GM06990 (cell line): Measurements from ENCODE around the gene CD19.

ENCODE experiments used
- DNase-seq: peaks from one replicate; pipeline ENCODE4 v3.0.0-alpha.2; 2011; ENCODE audit not compliant: insufficient read length; ENCODE audit errors: extremely low read depth
- H3K27me3 ChIP-seq: replicated peaks from 2 replicates; pipeline ENCODE4 v1.6.0; 2011; ENCODE audit warnings: low read length; ENCODE audit not compliant: control insufficient read depth, insufficient read depth
- H3K36me3 ChIP-seq: 2 replicates; pipeline ENCODE4 v1.5.1; 2011; ENCODE audit warnings: low read length; ENCODE audit not compliant: control insufficient read depth, insufficient read depth
- H3K4me3 ChIP-seq: replicated peaks from 2 replicates; pipeline ENCODE4 v1.5.1; 2011; ENCODE audit warnings: low read depth, mild to moderate bottlenecking, control low read depth, low read length
- CTCF ChIP-seq: IDR thresholded peaks from 2 replicates; pipeline ENCODE4 v1.5.1; 2011; ENCODE audit warnings: low read length, control low read depth, mild to moderate bottlenecking, inconsistent platforms; ENCODE audit not compliant: insufficient read depth, poor library complexity, severe bottlenecking

The CD19 gene

GRCh38 chr16:28982418-28982817, 50.6 kb downstream of the CD19 start:
- peaks cover 24% of the 10 kb centered on the region for H3K36me3 ChIP-seq
- DNase-seq = no peak
- no peaks in the 10 kb centered on the region for H3K27me3 ChIP-seq
- H3K4me3 ChIP-seq = no peak overlapping the region
- TF ChIP-seq CTCF = no peak

- Histone ChIP-seq H3K36me3 (peaks cover 22% of the 10 kb centered on the region), H3K27me3 (no peaks in the 10 kb centered on the region), H3K4me3 (no peak overlapping the region)
- DNase-seq = no peak
- TF ChIP-seq CTCF = no peak
Measured at GRCh38 chr16:28982949-28983348, 51.2 kb downstream of the CD19 start.

- peaks cover 22% of the 10 kb centered on the region for H3K36me3 ChIP-seq
- no peaks in the 10 kb centered on the region for H3K27me3 ChIP-seq
- DNase-seq = no peak
- no peak for TF ChIP-seq CTCF
- no peak overlapping the region for H3K4me3 ChIP-seq
Measured at GRCh38 chr16:28983644-28984043, 51.9 kb downstream of the CD19 start.

GRCh38 chr16:28984091-28984490, 52.3 kb downstream of the CD19 start:
- no peak for DNase-seq
- Histone ChIP-seq H3K27me3 (no peaks in the 10 kb centered on the region), H3K4me3 (no peak overlapping the region), H3K36me3 (peaks cover 21% of the 10 kb centered on the region)
- no peak for TF ChIP-seq CTCF

- no peak for DNase-seq
- no peaks in the 10 kb centered on the region for H3K27me3 ChIP-seq
- TF ChIP-seq CTCF = no peak
- H3K4me3 ChIP-seq = peak within 1 kb of the TSS; percentile 49
- H3K36me3 ChIP-seq = peaks cover 18% of the 10 kb centered on the region
Measured at GRCh38 chr16:28984619-28985135, 52.9 kb downstream of the CD19 start, which contains the start of gene LAT. Gene LAT, plus strand, starts transcription at chr16:28985052. Its CDS starts 366 bp downstream, at chr16:28985418.
